ENCODE data around the gene PTOV1.

The PTOV1 gene

DNA sequence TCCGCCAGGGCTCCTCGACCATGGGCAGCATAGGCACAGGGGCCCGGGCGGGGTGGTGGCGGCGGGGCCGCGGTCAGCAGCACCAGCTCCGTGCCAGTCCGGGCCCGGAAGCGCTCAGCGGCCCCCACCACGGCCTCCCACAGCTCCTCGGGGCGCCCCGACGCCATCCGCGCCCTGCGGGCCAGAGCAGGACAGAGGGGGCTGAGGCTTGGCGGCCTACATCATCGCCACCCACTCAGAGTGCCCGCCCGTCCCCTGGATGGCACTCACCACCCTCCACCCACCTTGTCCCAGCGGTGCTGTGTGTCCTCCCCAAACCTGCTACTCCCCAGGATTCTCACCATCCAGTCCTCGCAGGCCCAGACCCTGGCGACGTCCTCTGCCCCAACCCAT lies 22.2 kb downstream of the PTOV1 start:
- DNase-seq: no peak

DNA sequence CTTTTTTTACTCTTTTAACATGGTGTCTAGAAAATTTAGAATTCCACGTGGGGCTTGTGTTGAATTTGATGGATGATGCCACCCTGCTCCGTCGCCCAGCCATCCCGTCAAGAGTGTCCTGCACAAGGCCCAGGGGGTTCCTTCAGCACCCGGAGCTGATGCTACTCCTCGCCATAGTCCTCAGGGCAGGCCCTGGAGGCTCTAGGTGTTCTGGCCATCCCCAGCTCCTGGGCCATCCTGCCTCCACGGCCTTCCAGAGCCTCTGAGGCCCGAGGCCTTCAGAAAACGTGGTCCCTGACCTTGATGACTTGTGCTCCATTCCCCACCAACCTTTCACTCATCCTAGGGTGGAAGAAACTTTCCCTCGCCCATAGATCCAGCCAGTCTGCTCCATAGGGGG lies 22.9 kb downstream of the PTOV1 start:
- no peak for DNase-seq

DNA sequence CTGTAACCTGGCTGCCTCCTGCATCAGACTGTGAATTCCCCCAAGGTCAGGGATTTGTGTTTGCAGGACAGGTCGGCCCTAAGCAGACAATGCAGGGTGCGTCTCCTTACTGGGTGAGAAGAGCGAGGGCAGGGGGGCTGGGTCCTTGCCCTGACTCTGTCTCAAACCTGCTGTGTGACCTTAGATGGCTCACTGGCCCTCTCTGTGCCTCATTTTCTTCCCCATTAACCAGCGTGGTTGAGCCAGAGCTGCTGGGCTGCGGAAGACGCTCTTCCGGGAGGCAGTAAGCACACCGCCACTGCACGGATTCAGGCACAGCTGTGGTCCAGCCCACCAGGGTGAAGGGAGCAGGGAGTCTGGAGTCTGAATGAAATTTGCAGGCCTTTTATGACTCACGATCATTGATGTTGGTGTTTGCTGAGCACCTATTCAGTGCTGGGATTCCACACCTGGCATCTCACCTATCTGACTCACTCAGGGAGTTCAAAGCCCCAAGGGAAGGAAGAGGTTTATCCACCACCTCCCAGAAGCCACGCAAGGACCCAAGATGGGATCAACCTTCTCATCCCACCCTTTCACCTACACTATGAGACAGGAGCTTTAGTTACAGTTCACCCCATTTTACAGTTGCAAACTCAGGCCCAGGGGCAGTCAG lies 23.7 kb downstream of the PTOV1 start:
- no peak for DNase-seq

DNA sequence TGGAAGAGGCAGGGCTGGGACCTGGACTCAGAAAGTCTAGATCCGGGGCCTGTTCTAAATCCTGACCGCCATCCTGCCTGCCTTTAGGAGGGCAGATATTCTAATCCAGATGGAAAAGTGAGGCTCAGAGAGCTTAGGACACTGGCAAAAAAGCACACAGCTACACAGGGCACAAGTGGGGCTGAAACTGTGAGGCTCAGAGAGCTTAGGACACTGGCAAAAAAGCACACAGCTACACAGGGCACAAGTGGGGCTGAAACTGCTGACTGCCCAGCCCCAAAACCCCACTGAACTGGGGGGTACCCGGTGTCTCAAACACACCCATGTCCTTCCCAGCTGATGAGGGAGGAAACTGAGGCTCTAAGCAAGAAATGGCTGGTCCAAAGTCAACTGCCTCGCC lies 24.2 kb downstream of the PTOV1 start:
- no peak for DNase-seq

DNA sequence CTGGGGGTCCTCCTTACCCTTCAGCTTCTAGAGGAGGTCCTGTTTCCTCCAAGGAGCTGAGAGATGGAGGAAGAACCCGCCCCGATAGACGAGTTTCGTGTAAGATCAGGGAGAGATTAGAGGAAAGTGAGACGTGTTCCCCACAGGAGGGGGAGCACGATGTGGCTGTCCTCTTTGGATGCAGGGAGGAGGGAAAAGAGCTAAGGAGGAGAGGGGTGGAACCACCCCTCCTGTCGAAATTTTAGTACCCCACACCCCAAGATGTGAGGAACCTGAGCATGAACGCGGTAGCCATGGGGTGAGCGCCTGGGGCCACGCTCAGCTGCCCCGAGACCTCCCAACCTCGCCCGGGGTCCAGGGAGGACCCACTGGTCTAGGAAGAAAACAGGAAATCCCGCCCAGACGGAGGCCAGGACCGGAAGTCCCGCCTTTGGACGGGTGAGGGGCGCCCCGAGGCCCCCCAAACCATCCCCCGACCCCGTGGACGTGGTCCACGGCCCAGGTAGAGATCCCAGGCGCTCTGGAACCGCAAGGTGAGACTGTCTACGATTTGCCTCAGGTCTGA lies 25.0 kb downstream of the PTOV1 start:
- DNase-seq: peak in 54 of 58 donors; percentile 12 to 79 (median 64)

DNA sequence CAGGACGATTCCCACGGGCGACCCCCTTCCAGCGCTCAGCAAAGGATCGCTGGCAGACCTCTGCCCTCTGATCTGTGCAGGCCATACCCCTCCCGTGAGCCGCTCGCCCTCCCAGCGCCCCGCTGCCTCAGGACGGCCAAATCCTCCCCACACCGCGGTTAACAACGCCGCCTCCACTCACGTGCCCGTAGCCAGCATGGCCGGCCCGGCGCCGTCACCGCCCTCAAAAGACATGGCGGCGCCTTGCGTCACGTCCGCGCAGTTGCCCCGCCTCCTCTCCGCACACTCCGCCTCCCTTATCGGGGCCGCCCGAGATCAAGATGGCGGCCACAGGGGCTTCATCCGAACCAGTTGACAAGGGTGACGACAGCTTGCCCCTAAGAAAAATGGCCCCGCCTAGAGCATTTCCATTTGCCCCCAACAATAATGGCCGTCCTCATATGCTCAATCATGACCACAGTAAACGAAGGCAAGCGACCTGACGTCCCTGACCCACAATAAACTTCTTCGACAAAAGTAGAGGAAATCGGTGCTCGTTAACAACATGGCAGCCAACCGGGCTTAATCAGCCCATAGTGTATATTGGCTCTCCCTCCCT lies 25.6 kb downstream of the PTOV1 start:
- peak; percentile 85 to 99 (median 98) for DNase-seq

DNA sequence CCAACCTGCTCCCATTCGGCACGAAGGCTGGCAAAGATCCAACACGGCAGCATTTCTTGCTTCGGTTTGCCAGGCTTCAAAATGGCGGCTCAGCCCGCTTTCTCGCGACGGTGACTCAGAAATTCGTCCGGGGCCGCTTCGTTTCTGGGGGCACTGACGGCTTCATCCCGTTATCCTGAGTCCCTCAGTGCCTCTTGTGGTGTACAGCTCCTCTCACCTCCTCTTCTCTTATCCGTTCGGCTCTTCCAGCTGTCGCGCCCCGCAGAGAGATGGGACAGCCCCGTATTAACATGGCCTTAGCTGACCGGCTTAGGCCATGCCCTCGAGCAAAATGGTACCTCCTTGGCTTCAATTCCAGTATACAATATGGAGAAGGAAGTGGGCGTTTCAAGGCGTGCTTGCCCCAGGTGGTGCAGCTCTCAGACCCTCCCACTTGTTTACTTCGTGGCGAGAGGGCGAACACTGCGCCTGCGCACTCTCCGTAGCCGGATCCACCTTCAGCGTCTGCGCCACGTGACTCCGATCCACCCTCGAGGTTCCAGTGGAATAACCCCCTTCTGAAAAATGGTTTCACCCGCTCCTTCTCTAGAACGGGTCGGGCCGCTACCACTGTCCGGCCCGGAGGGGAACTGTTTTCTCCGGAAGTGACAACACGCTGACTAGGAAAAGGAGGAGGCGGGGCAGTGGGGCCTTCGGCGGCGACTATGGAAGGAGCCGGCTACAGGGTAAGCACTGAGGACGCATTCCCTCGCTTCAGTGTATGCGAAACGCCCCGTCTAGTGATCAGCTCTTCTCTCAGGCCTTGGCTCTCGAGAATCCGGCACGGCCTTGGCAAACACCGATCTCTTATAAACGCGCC lies 26.3 kb downstream of the PTOV1 start, which contains the start of the genes AKT1S1 and TBC1D17:
TSS of gene AKT1S1 (minus strand) at position 336 of the 859 bp plus-strand sequence. CDS start 4,060 bp downstream, outside the sequence.
TSS of gene TBC1D17 (plus strand) at position 683 of the 859 bp plus-strand sequence. CDS start at position 705, 22 bp downstream.
- peak; percentile 97 to 100 (median 99) for DNase-seq

DNA sequence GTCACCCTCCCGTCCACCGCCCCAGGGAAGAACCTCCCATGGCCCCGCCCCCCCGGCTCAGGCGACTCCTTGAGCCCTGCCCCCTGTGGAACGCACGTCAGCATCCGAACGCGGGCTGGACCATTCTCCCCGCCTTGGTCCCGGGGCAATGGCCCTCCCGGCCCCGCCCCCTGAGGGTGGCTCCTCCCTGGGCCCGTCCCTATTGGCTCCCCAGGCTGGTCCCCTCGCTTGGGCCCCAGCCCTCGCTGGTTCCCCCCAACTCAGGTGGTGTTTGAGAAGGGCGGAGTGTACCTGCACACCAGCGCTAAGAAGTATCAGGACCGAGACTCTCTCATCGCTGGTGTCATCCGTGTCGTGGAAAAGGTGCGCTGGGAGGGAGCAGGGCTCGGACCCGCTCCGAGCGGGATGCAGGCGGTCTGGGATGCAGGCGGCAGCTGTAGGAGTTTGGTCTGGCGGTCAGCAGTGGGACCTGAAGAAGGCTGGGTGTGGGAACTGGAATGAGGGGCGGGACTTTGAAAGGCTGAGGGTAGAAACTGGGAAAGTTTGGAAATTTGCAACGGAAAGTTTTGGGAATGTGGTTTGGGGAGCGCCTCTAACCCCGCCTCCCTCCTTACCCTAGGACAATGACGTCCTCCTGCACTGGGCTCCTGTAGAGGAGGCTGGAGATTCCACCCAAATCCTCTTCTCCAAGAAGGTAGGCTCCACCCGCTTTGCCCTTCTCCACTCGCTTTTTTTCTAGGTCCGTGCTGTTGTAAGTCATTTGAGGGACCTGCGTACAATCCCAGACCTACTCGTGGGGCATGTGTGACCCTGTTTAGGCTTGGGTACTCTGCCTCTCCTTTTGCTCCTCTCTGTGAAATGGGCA lies 27.2 kb downstream of the PTOV1 start:
- DNase-seq: peak in 57 of 58 donors; percentile 85 to 99 (median 95)

DNA sequence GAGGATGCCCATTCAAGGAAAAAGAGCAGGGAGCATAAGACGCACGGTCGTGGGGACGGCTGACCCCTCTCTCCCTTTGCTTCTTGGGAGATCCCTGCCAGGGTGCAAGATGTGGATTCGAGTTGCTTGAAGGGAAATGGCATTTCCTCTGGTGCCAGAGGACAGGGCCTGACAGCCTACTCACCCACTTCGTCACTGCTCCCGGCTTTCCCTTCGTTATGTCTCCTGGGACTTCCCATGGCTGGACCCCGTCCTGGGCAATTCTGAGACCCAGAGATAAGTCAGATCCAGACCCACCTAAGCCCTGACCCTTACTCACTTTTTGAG lies 27.7 kb downstream of the PTOV1 start:
- no peak for DNase-seq

DNA sequence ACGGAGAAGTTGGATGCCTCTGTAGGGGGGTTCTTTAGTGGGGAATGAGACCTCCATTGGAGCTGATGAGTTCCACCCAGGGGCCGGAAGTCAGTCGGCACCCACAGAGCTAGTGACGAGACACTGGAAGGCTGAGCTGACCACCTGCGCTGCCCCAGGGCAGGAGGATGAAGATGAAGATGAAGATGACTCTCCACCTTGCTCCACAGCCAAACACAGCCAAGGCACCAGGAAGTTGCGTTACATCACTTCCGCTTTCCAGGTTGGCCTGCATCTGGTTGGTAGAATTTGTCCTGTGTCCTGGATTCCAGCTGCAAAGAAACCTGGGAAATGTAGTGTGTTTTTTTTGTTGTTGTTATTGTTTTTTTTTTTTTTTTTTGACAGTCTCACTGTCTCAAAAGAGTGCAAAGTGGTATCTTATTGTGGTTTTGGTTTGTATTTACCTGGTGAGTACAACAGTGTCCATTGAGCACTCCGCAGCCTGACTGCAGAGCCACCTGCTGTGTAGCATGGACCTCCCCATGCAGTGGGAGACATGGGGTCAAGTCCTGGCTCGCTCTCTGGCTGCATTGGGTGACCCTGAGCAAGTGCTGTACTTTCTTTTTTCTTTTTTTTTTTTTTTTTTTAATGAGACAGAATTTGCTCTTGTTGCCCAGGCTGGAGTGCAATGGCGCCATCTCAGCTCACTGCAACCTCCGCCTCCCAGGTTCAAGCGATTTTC lies 28.4 kb downstream of the PTOV1 start:
- DNase-seq: no peak

DNA sequence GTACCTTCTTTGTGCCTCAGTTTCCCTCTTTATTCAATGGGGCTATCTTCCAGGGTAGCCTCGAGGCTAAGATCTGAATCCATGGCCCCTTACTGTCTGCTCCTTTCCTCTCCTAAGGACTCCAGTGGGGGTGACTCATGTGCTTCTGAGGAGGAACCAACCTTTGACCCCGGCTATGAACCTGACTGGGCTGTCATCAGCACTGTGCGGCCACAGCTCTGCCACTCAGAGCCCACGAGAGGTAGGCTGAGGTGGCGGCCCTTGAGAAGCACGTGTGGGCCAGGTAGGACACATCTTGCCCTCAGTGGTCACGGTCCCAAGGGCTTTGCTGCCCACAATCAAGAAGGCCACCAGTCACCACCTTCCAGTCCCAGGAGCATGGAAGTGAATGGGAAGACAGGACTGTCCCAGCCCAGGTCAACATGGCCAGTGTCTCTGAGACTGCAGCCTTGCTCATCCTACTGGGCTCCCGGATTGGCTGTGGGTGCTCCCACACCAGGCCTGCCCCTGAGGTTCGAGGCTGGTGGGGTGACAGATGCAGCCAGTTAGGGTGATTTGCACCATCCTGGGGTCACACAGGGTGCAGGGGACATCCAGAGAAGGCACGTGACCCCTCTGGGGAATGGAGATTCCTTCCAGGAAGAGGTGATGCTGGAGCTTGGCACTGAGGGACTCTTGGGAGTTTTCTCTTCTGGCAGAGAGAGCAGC lies 29.4 kb downstream of the PTOV1 start:
- no peak for DNase-seq

DNA sequence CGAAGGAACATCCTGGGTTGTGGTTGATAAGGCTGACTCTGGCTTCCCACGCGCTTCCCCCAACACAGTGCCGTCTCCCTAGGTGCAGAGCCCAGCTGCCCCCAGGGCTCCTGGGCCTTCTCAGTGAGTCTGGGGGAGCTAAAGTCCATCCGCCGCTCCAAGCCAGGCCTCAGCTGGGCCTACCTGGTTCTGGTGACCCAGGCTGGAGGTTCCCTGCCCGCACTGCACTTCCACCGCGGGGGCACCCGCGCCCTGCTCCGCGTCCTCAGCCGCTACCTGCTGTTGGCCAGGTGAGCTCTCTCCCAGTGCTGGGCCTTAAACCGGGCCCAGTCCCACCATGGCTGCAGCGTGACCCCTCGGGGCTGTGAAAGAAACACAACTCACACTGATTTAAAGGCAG lies 30.2 kb downstream of the PTOV1 start:
- DNase-seq: no peak

DNA sequence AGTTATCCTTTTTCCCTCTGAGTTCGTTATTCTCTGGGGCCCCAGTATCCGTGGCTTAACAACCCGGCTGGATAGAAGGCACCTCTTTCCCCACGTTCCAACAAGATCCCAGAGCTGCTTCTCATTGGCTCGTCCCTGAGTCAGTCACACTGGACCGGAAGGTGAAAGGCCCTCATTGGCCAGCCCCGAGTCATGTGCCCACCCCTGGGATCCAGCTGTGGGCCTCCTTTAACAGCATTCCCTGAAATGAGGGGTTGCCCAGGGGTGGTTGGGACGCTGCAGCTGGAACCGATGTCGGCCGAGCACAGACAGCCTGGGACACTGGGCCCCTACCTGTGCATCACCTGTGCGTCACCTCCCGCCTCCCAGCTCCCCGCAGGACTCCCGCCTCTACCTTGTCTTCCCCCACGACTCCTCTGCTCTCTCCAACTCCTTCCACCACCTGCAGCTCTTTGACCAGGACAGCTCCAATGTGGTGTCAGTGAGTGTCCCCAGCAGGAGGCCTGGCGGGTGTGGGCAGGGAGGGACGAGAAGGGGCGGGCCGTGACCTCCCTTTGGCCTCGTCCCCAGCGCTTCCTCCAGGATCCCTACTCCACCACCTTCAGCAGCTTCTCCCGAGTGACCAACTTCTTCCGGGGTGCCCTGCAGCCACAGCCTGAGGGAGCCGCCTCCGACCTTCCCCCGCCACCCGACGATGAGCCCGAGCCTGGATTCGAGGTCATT lies 30.9 kb downstream of the PTOV1 start:
- DNase-seq: no peak

DNA sequence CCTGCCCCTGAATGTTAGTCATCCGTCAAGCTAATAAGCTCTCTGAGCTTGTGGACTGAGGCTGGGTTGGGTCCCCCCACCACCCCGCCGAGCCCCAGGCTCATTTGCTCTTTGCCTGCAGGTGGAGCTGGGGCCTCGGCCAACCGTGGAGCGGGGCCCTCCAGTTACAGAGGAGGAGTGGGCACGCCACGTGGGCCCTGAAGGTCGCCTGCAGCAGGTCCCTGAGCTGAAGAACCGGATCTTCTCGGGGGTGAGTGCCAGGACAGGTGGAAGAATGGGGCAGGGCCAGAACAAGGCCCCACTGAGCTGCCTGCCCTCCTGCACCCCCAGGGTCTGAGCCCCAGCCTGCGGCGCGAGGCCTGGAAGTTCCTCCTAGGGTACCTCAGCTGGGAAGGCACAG lies 31.7 kb downstream of the PTOV1 start:
- no peak for DNase-seq

DNA sequence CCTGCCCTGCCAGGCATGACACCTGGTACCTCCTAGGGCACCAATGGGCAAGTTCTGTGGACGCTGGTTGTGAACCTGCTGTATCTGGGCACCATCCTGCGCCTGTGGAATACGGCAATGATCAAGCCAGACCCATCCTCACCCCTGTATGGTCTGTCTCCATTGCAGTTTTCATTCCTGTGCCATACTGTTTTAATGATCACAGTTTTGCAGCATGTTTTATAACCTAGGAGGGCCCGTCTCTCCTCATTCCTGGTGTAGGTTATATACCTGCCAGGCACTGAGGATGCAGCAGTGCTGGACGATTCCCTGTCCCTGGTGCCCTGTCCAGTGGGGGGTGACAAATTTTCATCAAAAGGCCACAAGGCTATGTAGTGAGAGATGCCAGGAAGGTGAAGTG lies 32.1 kb downstream of the PTOV1 start:
- no peak for DNase-seq

DNA sequence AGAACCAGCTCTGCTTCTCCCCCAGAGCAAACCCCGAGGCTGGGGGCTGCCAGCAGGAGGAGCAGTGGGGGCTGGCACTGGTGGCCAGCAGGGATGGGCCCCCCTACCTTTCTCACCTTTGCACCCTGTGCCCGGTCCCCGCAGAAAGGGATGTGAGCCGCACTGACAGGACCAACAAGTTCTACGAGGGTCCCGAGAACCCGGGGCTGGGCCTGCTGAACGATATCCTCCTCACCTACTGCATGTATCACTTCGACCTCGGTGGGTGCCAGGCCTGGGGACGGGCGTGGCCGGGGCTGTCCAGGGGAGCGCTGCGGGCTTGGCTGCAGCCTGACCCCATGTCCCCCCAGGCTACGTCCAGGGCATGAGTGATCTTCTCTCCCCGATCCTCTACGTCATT lies 33.1 kb downstream of the PTOV1 start:
- no peak for DNase-seq

DNA sequence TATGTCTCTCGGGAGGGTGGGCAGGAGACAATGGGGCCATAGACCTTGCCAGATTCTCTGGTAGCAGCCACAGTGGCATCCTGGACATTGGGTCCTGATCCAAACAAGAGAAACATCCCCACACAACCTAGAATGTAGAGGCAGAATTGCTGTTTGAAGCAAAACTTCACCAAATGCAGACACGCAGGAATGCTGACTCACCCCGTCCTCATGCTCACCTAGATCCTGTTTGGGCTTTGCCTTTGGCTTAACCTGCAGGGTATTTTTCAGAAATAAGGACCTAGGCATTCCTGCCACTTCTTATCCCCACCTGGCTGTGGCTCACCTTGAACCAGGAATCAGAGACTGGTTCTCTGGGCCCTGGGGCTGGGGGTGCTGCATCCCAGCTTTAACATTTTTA lies 33.8 kb downstream of the PTOV1 start:
- DNase-seq: no peak

DNA sequence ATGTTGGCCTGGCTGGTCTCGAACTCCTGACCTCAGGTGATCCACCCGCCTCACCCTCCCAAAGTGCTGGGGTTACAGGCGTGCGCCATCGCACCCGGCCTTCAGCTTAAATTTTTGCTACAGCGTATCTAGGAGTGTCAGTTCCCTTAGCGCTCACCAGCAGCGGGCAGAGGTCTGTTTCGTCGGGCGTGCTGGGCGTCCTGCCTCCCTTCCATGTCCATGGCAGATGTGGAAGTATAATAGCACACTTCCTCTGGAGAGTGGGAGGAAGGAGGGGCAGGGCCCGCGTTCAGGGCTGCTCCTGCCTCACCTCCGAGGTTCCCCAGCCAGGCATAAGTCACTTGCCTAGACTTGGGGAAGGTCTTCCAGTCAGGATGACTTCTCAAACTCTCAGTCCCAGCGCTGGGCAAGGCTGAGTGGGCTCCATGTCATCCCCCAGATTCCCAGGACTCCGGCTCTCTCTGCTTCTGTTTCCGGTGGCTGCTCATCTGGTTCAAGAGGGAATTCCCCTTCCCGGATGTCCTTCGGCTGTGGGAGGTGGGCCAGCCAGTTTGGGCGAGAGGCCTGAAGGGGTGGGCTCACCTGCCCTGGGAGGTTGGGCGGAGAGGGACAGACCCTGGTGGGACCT lies 36.2 kb downstream of the PTOV1 start:
- DNase-seq: no peak

Data from anterior cingulate cortex (tissue), 58 donors.